ENCODE results near the gene LRRC7.
"Not testable (repeated sequence)": the region's sequence is repeated elsewhere in the genome, so short reads cannot be mapped to it uniquely, and the experiment has no call there.

LRRC7 gene

DNA sequence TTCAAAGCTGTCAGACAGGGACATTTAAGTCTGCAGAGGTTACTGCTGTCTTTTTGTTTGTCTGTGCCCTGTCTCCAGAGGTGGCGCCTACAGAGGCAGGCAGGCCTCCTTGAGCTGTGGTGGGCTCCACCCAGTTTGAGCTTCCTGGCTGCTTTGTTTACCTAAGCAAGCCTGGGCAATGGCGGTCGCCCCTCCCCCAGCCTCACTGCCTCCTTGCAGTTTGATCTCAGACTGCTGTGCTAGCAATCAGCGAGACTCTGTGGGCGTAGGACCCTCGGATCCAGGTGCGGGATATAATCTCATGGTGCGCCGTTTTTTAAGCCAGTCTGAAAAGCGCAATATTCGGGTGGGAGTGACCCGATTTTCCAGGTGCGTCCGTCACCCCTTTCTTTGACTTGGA, 320.3 kb downstream of the LRRC7 start:
- not testable (repeated sequence) for DNase-seq (ENCODE audit: low spot score)

- DNase-seq (ENCODE audit: low spot score) = no peak
Measured at GRCh38 chr1:69888657-69889056, 320.9 kb downstream of the LRRC7 start.

DNA sequence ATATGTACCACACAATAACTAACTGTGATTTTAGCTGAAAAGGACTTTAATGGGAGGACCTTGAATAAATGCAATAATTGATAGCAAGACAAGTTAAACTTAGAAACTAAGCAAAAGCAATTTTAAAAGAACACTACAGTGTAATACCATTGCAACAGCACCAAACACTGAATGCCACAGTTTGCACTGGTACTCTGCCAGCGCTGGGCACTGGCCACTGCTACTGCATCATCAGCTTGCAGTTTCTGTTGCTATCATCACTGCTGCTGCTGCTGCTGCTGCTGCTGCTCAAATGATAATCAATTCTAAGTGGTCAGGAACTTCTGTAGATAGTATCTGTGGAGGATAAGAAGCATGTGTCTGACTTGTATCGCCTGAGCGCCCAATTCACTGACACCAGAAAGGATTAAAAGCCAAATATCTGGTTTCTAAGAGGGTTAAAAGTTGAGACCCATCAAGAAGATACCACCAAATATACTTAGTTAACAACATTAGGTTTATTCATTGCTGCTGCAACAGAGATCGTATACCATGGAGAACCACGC, 330.8 kb downstream of the LRRC7 start:
- DNase-seq (ENCODE audit: low spot score) = no peak

GRCh38 chr1:69911301-69911801, 343.6 kb downstream of the LRRC7 start:
- DNase-seq (ENCODE audit: low spot score) = no peak

DNA sequence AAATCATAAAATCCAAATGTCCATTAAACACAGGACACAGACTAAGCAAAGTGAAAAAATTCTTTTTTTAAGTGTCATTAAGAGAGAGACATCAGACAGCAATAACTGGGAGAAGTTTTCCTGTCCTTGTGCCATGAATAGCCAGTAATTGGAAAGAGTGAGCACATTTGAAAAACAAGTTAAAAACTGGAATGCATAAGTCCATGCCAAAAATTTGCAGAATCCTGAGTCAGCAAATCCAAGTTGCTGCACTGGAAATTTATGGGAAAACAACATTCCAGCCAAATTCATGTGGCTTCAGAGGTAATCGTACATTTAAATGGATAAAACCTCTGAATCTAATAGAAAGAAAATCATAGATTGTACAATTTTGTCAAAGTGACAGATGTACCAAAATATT, 346.3 kb downstream of the LRRC7 start:
- DNase-seq (ENCODE audit: low spot score) = no peak

DNA sequence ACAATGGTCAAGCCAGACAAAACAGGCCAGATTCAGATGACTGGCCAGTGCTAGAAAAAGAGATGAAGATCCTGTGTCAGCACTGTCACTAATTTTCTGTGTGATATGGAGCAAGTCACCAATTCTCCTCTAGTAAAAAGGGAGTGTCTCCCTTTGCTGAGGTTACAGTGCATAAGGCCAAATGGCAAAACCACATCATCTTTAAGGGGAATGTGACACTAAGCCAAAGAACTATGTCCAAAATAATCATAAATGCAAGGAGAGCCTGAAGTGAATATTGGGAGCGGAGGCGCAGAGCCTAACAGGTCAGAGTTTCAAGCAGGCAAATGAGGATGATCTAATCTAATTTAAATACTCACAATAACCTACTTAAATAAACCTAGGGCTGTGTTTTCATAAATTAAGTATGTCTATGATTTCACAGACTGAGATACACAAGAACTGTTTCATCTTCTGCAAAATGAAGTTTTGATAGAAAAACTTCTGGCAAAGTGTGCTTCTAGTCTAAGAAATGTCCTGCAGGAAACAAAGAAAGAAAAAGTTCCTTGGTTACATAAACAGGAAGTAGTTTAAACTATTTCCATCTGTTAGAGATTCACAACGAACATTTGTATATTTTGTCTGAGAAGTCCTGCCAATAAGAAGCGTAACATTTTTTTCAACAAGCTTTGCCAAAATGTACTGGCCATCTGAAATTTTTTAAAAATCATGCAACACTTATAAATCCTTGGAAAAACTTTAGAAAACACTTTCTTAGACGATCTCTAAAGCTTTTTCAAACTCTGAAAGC, 347.4 kb downstream of the LRRC7 start:
- no peak for DNase-seq (ENCODE audit: low spot score)

DNA sequence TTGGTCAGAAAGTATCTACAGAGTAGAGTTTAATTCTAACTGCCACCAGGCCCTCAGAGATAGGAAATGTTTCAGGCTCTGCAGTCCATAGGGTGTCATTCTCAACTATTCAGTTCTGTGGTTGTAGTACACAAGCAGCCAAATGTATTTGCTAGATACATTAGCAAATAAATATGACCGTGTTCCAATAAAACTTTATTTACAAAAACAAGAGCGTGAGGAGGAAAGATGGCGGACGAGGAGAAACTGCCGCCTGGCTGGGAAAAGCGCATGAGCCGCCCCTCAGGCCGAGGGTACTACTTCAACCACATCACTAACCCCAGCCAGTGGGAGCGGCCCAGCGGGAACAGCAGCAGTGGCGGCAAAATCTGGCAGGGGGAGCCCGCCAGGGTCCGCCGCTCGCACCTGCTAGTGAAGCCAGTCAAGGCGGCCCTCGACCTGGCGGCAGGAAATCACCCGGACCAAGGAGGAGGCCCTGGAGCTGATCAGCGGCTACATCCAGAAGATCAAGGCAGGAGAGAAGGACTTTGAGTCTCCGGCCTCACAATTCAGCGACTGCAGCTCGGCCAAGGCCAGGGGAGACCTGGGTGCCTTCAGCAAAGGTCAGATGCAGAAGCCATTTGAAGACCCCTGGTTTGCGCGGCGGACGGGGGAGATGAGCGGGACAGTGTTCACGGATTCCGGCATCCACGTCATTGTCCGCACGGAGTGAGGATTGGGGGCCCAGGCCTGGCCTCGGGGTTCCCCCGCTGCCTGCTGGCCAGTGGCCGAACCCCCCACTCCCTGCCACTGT, 351.6 kb downstream of the LRRC7 start:
- DNase-seq (ENCODE audit: low spot score) = no peak

GRCh38 chr1:69919922-69920273, 352.2 kb downstream of the LRRC7 start:
- DNase-seq (ENCODE audit: low spot score) = no peak

DNA sequence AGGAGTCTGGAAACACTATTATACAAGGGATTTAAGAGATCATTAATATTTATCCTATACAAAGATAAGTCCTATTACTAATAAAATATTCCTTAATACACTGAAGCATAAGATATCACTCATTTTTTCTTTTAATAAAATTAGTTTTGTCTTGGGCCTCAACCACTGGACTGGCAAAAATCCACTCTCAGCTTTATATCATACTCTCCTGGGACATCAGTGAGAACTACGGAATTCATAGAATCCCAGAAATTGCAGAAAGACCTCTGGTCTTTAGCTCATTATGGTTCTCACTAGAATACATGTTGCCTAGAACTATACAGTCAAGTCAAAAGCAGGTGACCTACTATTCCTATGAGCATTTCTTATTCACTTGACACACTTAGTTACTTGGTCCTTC, 352.7 kb downstream of the LRRC7 start:
- no peak for DNase-seq (ENCODE audit: low spot score)

- no peak for DNase-seq (ENCODE audit: low spot score)
Measured at GRCh38 chr1:69921486-69921885, 353.8 kb downstream of the LRRC7 start.

GRCh38 chr1:69928234-69928633, 360.5 kb downstream of the LRRC7 start:
- DNase-seq (ENCODE audit: low spot score) = not testable (repeated sequence)

GRCh38 chr1:69929308-69930057, 361.8 kb downstream of the LRRC7 start:
- DNase-seq (ENCODE audit: low spot score) = no peak

GRCh38 chr1:69930396-69930795, 362.7 kb downstream of the LRRC7 start:
- DNase-seq (ENCODE audit: low spot score) = no peak

- no peak for DNase-seq (ENCODE audit: low spot score)
Measured at GRCh38 chr1:69932760-69933159, 365.0 kb downstream of the LRRC7 start.

DNA sequence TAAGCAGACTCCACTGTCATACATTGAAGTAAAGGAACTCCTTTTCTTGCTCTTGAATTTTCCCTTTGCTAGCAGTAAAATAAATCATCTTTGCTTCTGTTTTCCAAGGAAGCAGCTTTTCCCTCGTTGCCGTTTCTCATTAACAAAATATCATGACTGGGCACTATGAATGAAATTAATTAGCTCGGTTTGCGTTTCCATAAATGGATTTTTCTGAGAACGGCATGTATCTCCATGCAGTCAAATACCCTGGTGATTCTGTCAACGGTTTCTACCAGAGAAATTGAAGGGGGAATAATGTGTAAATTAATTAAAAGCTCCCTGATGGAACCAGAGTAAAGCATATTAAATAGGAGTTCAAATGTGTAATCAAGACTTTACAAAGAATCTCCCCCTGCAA, 372.5 kb downstream of the LRRC7 start:
- no peak for DNase-seq (ENCODE audit: low spot score)

- DNase-seq (ENCODE audit: low spot score) = no peak
Measured at GRCh38 chr1:69940816-69941215, 373.1 kb downstream of the LRRC7 start.

- DNase-seq (ENCODE audit: low spot score) = no peak
Measured at GRCh38 chr1:69943030-69943429, 375.3 kb downstream of the LRRC7 start.

- no peak for DNase-seq (ENCODE audit: low spot score)
Measured at GRCh38 chr1:69946935-69947334, 379.2 kb downstream of the LRRC7 start.

DNA sequence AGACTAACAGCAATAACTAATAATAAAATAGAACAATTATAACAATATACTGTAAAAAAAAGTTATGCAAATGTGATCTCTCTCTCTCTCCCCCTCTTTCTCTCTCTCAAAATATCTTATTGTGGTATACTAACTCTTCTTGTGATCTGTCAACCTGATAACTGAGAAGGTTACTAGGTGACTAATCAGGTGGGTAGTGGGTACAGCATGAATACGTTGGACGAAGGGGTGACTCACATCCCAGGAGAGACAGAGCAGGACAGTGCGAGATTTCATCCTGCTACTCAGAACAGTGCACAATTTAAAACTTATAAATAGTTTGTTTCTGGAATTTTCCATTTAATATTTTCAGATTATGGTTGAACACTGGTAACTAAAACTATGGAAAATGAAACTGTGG, 380.1 kb downstream of the LRRC7 start:
- no peak for DNase-seq (ENCODE audit: low spot score)

DNA sequence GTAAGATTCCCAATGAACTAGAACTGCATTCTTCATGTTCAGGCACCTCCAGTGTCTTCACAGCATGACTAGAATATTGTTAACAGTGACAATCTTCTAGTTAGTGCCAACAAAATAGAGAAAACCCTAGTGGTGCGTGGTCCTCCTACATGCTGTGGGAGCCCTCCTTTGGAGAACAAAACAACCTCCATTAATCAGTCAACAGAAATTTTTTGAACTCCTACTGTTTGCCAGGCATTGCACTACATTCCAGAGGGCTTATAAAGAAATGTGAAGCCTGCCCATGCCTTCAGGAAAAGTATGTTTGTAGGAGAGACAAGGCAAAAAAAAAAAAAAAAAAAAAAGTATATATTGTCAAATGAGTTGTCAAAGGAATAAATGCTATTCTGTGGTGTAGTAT, 385.0 kb downstream of the LRRC7 start:
- no peak for DNase-seq (ENCODE audit: low spot score)

DNA sequence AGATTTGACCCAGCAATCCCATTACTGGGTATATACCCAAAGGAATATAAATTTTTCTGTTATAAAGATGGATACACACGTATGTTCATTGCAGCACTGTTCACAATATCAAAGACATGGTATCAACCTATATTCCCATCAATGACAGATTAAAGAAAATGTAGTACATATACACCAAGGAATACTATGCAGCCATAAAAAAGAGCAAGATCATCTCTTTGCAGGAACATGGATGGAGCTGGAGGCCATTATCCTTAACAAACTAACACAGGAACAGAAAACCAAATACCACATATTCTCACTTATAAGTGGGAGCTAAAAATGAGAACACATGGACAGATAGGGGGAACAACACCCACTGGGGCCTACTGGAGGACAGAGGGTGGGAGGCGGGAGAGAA, 394.7 kb downstream of the LRRC7 start:
- not testable (repeated sequence) for DNase-seq (ENCODE audit: low spot score)

DNA sequence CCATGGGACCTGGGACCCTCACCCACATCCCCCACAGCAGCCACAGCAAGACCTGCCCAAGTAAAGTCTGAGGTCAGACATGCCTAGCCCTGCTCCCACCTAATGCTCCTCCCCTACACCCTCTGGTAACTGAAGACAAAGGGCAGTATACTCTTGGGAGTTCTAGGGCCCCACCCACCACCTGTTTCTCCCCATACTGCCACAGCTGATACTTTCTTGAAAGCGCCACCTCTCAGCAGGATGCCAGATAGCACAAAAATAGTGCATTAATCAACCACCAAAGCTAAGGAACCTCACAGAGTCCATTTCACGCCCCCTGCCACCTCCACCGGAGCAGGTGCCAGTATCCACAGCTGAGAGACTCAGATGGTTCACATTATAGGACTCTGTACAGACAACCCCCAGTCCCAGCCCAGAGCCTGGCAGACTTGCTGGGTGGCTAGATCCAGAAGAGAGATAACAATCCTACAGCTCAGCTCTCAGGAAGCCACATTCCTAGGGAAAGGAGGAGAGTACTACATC, 399.6 kb downstream of the LRRC7 start:
- DNase-seq (ENCODE audit: low spot score) = no peak
